MM.1S (cell line): Measurements from ENCODE around the gene LMAN1.

Experiments used
- DNase-seq: peaks from one replicate; pipeline ENCODE4 v3.0.0-alpha.2; 2015
- H2AFZ ChIP-seq: fragments of 300-600 bp; sonication (generic); 2 replicates; pipeline ENCODE4 v1.6.0; 2016; ENCODE audit warnings: antibody characterized with exemption, low read length
- H3F3A ChIP-seq: fragments of 300-600 bp; sonication (generic); 2 replicates; pipeline ENCODE4 v1.6.1; 2016; ENCODE audit warnings: mild to moderate bottlenecking, antibody characterized with exemption, low read length, moderate library complexity, mixed read lengths; ENCODE audit not compliant: insufficient read depth
- H3K27ac ChIP-seq: fragments of 300-600 bp; sonication (generic); 2 replicates; pipeline ENCODE4 v1.5.1; 2016; ENCODE audit warnings: mild to moderate bottlenecking, low read length
- H3K27me3 ChIP-seq: fragments of 300-600 bp; sonication (generic); replicated peaks from 2 replicates; pipeline ENCODE4 v1.6.0; 2016; ENCODE audit warnings: low read length; ENCODE audit not compliant: insufficient read depth
- H3K36me3 ChIP-seq: fragments of 300-600 bp; sonication (generic); replicated peaks from 2 replicates; pipeline ENCODE4 v1.6.1; 2016; ENCODE audit warnings: mild to moderate bottlenecking, low read length, mixed read lengths; ENCODE audit not compliant: insufficient read depth
- H3K4me1 ChIP-seq: fragments of 300-600 bp; sonication (generic); 2 replicates; pipeline ENCODE4 v1.6.1; 2016; ENCODE audit warnings: low read length, mixed read lengths
- H3K4me2 ChIP-seq: fragments of 300-600 bp; sonication (generic); 2 replicates; pipeline ENCODE4 v1.6.0; 2016; ENCODE audit warnings: low read depth, low read length
- H3K4me3 ChIP-seq: fragments of 300-600 bp; sonication (generic); 2 replicates; pipeline ENCODE4 v1.5.1; 2016; ENCODE audit warnings: low read length, mixed read lengths
- H3K79me2 ChIP-seq: fragments of 300-600 bp; sonication (generic); 2 replicates; pipeline ENCODE4 v1.6.1; 2016; ENCODE audit warnings: mixed run types, low read length, mixed read lengths
- H3K9ac ChIP-seq: fragments of 300-600 bp; sonication (generic); 2 replicates; pipeline ENCODE4 v1.6.1; 2016; ENCODE audit warnings: low read length, mixed read lengths
- H3K9me2 ChIP-seq: fragments of 300-600 bp; sonication (generic); replicated peaks from 2 replicates; pipeline ENCODE4 v1.6.1; 2016; ENCODE audit warnings: mild to moderate bottlenecking, low read length, mixed read lengths; ENCODE audit not compliant: insufficient read depth
- H3K9me3 ChIP-seq: fragments of 300-600 bp; sonication (generic); replicated peaks from 2 replicates; pipeline ENCODE4 v1.6.1; 2016; ENCODE audit warnings: mild to moderate bottlenecking, low read length, mixed read lengths; ENCODE audit not compliant: insufficient read depth
- H4K20me1 ChIP-seq: fragments of 300-600 bp; sonication (generic); 2 replicates; pipeline ENCODE4 v1.6.1; 2016; ENCODE audit warnings: mild to moderate bottlenecking, low read length, moderate library complexity, mixed read lengths; ENCODE audit not compliant: insufficient read depth
- CTCF ChIP-seq: fragments of 300-600 bp; sonication (generic); IDR thresholded peaks from 2 replicates; pipeline ENCODE4 v1.5.1; 2016; ENCODE audit warnings: antibody characterized with exemption, low read length, mixed read lengths
- EZH2 ChIP-seq: fragments of 300-600 bp; sonication (generic); optimal IDR thresholded peaks from 2 replicates; pipeline ENCODE3; 2017; ENCODE audit warnings: low read depth, mild to moderate bottlenecking, antibody characterized with exemption, low read length, mixed read lengths
- EZH2phosphoT487 ChIP-seq: fragments of 300-600 bp; sonication (generic); IDR thresholded peaks from 2 replicates; pipeline ENCODE4 v1.6.1; 2018; ENCODE audit warnings: antibody characterized with exemption, low read length

Gene LMAN1

GRCh38 chr18:59374128-59374527, 15.1 kb upstream of the LMAN1 start:
- H3K9me2 ChIP-seq = no peaks in the 10 kb centered on the region
- no peaks in the 10 kb centered on the region for H3K27me3 ChIP-seq
- no peaks in the 10 kb centered on the region for H4K20me1 ChIP-seq
- H3K9me3 ChIP-seq = no peaks in the 10 kb centered on the region
- H3K79me2 ChIP-seq = no peaks in the 10 kb centered on the region
- no peaks in the 10 kb centered on the region for H3K36me3 ChIP-seq
- H3K4me2 ChIP-seq = no peak overlapping the region
- H3F3A ChIP-seq = no peaks in the 10 kb centered on the region
- no peak for DNase-seq
- H2AFZ ChIP-seq = no peak overlapping the region
- no peaks in the 10 kb centered on the region for H3K4me1 ChIP-seq
- no peak overlapping the region for H3K27ac ChIP-seq
- no peak overlapping the region for H3K9ac ChIP-seq
- no peak for TF ChIP-seq EZH2
- no peak for TF ChIP-seq EZH2phosphoT487
- no peak for TF ChIP-seq CTCF
- no peak overlapping the region for H3K4me3 ChIP-seq

- no peak overlapping the region for H3K9ac ChIP-seq
- no peak for DNase-seq
- no peaks in the 10 kb centered on the region for H3K9me3 ChIP-seq
- no peaks in the 10 kb centered on the region for H4K20me1 ChIP-seq
- no peaks in the 10 kb centered on the region for H3K27me3 ChIP-seq
- no peaks in the 10 kb centered on the region for H3K36me3 ChIP-seq
- H3K4me1 ChIP-seq = no peaks in the 10 kb centered on the region
- no peak overlapping the region for H3K27ac ChIP-seq
- H3K4me2 ChIP-seq = no peak overlapping the region
- H2AFZ ChIP-seq = no peak overlapping the region
- no peaks in the 10 kb centered on the region for H3K9me2 ChIP-seq
- no peaks in the 10 kb centered on the region for H3K79me2 ChIP-seq
- no peak overlapping the region for H3K4me3 ChIP-seq
- TF ChIP-seq EZH2phosphoT487 = no peak
- no peak for TF ChIP-seq CTCF
- no peak for TF ChIP-seq EZH2
- no peaks in the 10 kb centered on the region for H3F3A ChIP-seq
These were observed 13.9 kb upstream of the LMAN1 start for GRCh38 chr18:59372975-59373374.

GRCh38 chr18:59360381-59360780, 1.3 kb upstream of the LMAN1 start:
- H3K27ac ChIP-seq = no peak overlapping the region
- H3K4me2 ChIP-seq = no peak overlapping the region
- H3K4me3 ChIP-seq = no peak overlapping the region
- H3K9me3 ChIP-seq = no peaks in the 10 kb centered on the region
- H3K27me3 ChIP-seq = no peaks in the 10 kb centered on the region
- H3K4me1 ChIP-seq = peaks cover 17% of the 10 kb centered on the region
- H3K9me2 ChIP-seq = no peaks in the 10 kb centered on the region
- no peak overlapping the region for H2AFZ ChIP-seq
- DNase-seq = no peak
- no peak overlapping the region for H3K9ac ChIP-seq
- H3K79me2 ChIP-seq = peaks cover 37% of the 10 kb centered on the region
- TF ChIP-seq CTCF (no peak), EZH2phosphoT487 (no peak), EZH2 (no peak)
- peaks cover under 1% of the 10 kb centered on the region; the same call in 1 of the 2 replicates for H3K36me3 ChIP-seq
- H4K20me1 ChIP-seq = no peaks in the 10 kb centered on the region
- peaks cover 12% of the 10 kb centered on the region for H3F3A ChIP-seq
